Hematopoietic multipotent progenitor cell treated with erythropoietin and hydrocortisone succinate and interleukin-3 and kit ligand, for 8 days (in vitro differentiated cells): ENCODE measurements around the gene CLCN7.
"Not testable (repeated sequence)": the region's sequence is repeated elsewhere in the genome, so short reads cannot be mapped to it uniquely, and the experiment has no call there.

Experiments used
- DNase-seq: peaks from one replicate; pipeline ENCODE4 v3.0.0-alpha.2; 2015

Gene CLCN7

DNA sequence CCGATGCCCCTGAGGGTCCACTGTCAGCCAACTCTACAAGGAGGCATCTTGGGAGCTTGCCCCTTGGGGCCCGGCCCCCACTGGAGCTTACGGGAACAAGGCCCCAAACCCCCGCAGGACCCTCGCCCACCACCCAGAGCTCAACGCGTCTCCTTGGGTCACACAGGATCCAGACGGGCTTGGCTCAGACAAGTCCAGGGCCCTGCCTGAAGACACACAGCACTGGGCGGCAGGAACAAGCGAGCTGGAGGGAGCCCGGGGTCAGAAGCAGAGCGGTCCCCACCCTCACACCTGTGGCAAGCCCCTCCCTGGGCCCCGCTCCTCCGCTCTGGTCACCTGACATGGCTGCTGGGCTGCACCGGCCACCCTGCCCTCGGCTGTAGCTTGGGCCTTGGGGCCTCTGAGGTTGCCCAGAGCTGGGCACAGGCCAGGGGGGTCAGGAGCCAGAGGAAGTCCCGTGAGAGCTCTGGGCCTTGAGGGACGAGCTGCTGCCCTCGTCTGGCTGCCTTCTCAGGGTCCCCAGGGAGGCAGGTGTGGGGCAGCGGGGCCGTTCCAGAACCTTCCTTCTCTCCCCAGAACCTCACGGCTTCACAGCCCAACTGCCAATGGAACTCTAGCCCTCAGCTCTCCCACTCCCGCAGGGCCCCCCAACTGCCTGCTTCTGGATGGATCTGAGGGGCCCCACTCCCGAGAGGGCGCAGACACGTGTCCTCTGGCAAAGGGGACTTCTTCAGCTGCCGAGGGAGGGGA lies 30.7 kb downstream of the CLCN7 start, which contains the start of gene CCDC154:
Gene CCDC154 (minus strand): TSS at position 577 of the 750 bp plus-strand sequence. CDS start 234 bp downstream, at position 343.
- no peak for DNase-seq

DNA sequence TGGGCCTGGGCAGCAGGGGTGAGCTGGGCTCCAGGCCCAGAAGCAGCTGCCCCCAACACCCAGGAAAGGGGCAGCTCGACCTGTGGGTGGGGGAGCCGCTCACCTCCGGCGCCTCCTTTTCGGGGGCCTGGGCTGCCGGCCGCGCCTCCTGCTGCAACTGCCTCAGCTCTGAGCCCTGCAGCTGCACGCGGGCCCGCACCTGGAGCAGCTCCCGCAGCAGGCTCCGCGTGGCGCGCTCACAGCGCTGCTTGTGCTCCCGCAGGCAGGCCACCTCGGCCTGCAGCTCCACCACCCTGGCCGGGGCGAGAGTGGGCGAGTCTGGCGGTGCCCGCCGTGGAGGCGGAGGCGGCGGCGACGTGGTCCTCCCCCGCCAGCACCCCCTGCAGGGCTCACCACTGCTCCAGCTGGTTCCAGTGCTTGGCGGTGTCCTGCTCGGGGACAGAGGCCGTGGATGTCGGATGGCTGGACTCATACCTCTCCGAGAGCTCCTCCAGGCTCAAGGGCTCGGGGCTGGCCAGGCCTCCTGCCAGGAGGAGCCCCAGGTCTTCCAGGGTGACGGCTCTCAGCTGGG lies 31.3 kb downstream of the CLCN7 start:
- no peak for DNase-seq

DNA sequence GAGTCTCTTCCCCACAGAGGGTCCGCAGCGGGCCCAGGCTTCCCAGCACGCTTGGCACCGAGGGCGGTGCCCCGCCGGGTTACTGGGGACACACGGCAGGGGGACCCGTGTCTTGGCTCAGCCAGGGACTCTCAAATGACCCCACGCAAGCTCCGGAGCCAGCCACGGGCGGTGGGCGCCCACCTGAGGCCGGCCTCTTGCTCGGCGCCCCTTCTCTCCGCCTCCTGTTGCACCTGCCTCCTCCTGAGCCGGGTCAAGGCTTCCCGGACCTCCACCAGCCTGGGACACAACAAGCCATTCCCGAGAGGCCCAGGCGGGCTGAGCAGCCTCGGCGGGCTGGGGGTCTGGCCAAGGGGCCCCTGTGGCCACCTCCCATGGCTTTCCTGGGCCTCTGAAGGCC lies 32.1 kb downstream of the CLCN7 start:
- no peak for DNase-seq

DNA sequence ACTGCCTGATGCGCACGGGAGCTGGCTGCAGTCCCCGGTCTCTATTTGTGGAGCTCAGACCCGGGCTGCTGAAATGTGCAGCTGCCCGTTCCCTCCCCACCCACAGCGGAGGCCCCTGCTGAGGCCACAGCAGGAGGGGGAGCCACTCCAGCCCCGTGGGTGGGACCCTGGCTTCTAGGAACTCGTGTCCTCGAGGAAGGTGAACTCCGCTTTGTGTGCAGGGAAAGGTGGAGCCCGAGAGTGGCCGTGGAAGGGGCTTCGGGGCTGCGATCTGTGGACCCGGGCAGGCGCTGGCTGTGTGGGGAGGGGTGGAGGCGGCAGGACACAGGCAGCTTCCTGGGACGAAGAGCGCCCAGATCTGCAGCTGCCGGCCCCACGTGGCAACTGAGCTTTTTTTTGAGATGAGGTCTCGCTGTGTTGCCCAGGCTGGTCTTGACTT lies 33.4 kb downstream of the CLCN7 start:
- DNase-seq = no peak

DNA sequence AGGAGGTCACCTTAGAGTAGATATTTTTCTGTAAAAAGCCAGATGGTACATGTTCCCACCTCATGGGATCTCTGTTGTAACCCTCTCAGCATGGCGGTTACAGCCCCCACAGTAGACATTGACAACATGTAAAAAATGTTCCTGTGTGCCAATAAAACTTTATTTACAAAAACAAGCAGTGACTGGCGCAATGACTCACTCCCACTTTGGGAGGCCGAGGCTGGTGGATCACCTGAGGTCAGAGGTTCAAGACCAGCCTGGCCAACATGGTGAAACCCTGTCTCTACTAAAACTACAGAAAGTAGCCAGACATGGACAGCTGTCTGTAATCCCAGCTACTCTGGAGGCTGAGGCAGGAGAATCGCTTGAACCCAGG lies 35.1 kb downstream of the CLCN7 start:
- not testable (repeated sequence) for DNase-seq

DNA sequence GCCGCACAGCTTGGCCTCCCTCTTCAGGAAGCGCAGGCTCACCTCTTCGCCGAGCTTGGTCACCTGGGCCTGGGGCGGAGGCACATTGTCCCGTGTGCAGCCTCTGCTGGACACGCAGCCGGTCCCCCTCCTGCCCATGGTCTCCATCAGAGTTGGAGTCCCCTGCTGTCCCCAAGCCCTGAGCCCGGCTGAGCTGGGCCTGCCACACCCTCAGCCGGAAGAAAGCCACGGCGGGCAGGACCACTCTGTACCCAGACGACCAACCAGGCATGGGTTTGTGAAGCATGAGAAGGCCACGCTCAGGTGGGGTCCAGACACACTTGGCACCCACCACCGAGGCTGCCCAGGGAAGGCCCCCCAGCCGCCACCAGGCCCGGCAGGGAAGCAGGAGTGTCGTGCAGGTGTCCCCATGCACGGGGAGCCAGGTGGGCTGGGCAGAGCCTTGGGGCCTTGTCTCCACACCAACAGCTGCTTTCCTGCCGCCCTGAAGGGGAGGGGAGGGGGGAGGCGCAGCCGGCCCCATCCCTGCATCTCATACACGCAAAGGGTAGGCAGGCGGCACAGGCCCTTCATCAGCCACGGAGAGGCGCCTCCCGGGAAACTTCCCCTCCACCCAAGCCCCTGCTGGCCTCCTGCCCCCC lies 35.6 kb downstream of the CLCN7 start:
- no peak for DNase-seq

DNA sequence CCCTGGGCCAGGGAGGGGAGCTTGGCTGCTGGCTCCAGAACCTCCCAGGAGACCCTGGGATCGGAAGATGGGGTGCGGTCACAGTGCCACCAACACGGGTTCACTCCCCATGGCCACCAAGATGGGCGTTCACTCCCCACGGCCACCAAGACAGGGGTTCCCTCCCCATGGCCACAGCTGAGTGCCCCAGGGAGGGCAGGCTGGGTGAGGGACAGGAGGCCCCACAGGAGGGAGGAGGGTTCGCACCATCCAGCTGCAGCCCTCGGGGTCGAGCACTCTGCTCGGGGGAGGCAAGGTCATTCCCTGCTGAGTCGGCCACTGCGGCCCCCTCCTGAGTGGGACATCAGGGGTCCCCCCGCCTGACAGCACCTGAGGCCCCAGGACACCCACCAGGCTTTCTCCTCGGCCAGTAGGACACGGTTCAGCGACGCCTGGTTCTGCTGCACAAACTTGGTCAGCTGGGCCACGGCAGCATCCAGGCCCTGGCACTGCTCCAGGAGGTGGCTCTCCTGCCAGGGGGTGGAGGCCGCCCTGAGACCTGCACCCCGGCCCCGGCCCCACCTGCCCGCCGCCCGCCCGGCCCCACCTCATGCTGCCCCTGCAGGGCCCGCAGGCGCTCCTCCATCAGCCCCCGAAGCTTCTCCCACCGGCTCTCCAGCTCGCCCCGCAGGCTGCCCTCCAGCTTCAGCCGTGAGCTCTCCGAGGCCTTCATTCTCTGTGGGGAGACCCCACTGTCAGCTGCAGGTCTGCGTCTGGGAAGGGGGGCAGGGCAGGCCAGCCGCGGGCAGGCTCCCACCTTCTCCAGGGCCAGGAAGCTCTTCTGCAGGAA lies 36.4 kb downstream of the CLCN7 start:
- DNase-seq = no peak

DNA sequence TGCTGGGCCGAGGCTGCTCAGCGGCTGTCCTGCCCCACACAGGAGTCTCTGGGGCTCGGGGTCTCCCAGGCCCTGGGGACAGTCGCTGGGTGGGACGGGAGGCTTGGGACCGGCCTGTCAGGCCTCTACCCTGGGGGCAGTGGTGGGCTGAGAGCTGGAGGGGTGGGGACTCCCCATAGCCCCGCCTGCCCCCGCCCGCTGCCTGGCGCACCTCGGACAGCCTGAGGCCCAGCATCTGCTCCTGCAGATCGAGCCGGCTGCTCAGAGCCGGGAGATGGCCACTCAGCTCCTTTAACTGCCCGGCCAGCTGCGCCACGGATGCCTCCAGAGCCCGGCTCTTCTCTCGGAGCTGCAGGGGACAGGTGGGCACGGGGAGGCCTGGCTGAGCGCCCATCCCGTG lies 37.2 kb downstream of the CLCN7 start:
- no peak for DNase-seq

DNA sequence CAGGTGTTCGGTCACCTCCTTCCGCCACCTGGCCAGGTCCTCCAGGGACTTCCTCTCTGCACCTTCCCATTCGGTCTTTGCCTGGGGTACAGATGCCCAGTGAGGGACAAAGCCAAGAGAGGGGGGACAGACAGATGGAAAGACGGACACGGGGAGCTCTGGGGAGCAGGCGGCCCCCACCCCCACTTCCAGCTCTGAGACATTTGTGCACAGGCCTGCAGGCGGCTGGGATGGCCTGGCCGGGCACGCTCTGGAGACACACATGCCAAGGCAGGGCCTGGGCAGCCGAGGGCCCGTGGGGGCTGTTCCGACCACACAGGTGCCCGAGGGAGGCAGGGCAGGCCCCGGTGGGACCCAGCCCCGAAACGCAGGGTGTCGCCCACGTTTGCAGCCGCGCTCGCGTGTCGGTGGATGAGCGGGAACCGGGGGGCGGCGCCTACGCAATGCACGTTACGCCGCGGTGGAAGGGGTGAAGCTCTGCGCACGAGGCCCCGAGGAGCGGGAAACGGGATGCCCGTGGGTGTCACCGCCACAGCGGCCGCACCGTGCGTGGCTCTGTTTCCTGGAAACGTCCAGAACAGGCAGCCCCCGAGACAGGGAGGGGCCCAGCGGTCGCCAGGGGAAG lies 38.0 kb downstream of the CLCN7 start:
- DNase-seq = no peak

DNA sequence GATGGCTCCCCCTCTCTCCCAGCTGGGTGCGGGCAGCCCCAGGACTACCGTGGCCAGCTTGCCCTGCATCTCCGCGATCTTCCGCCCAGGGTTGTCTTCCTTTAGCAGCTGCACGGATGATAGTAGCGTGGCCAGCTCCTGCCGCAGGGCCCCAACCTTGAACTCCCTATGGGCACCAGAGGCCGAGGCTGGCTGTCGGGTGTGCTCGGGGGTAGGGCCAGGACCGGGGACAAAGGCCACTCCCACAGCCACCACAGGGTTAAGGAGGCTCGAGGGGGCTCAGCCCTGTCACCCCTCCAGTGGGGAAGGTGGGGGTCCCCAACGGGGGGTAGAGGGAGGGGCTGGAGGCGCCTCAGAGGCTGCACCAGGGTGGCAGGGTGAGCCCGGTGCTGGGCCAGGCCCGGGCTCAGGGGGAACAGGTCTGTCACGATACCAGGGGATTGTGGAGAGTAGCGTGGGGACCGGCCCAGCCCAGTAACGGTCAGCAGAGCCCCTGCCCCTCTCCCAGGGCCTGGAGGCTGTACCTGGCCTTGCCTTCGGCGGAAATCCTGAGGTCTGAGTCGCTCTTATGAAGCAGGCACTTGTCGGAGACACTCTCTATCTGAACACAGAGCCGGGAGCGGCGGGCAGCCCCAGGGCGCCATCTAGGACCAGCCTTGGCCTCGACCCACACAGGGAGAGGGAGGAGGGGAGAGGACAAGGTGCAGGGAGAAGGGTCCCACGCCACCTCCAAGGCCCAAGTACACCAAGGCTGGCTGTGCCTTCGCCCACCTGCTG lies 38.7 kb downstream of the CLCN7 start:
- no peak for DNase-seq

DNA sequence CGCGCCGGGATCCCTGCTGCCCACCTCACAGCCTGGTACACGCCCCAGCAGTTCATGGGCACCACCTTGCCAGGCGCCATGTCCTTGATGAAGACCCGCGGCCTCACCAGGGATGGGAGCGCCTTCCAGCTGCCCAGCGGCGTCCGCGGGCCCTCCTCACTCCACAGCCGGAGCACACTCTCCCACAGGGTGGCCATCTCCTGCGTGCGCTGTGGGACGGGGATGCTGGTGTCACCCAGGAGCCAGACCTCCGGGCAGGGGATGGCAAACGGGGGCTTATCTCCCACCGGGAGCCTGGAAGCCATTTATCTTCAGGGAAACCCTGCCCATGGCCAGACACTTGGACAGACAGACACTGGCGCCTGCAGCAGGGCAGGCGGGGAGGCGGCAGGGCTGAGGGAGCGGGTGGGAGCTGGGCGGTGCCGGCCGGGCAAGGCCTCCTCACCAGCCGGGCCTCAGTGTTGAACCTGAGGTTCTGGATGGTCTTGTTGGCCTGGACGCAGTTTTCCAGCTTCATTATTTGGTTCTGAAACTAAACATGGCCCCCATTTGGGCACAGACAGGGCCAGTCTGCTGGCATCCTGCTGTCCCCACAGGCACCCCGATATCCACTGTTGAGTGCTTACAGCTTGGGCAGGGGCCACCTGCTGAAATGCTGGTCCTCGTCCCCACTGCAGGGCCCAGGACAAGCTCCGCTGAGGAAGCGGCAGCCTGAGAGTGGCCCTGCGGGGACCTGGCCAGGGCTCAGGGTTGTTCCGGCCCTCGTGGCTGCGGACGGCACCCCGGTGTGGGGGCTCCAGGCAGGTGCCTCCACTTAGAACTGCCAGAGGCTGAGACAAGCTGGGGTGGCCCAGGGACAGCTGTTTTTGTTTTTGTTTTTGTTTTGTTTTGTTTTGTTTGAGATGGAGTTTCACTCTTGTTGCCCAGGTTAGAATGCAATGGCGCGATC lies 39.9 kb downstream of the CLCN7 start:
- no peak for DNase-seq

DNA sequence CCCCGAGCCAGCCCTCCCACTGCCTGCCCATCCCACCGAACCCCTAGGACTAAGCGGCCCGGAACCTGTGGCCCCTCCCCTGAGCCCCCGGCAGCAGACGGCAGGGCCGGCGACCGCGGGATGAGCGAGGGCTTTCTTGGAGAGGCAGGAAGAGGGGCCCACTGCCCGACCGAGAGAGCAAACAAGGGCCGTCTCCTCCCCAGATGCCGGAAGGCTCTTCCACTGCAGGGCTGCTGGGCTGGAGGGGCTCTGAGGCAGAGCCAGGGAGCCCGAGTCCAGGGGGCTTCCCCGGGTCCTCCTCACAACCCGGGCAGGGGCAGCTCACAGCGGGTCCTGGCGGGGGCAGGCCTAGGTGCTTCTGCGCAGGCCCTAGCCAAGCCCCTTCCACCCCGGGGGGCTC lies 41.1 kb downstream of the CLCN7 start:
- DNase-seq = no peak

DNA sequence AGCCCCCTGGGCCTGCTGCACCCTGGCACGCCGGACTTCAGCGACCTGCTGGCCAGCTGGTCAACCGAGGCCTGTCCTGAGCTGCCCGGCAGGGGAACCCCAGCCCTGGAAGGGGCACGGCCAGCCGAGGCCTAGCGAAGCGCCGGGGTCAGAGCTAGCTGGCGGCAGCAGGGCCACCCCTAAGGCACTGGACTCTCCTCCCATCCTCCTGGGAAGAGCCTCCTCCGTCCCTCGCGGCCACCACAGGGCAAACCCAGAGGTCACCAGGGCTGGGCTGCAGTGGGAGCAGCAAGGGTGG lies 41.6 kb downstream of the CLCN7 start:
- DNase-seq = no peak

DNA sequence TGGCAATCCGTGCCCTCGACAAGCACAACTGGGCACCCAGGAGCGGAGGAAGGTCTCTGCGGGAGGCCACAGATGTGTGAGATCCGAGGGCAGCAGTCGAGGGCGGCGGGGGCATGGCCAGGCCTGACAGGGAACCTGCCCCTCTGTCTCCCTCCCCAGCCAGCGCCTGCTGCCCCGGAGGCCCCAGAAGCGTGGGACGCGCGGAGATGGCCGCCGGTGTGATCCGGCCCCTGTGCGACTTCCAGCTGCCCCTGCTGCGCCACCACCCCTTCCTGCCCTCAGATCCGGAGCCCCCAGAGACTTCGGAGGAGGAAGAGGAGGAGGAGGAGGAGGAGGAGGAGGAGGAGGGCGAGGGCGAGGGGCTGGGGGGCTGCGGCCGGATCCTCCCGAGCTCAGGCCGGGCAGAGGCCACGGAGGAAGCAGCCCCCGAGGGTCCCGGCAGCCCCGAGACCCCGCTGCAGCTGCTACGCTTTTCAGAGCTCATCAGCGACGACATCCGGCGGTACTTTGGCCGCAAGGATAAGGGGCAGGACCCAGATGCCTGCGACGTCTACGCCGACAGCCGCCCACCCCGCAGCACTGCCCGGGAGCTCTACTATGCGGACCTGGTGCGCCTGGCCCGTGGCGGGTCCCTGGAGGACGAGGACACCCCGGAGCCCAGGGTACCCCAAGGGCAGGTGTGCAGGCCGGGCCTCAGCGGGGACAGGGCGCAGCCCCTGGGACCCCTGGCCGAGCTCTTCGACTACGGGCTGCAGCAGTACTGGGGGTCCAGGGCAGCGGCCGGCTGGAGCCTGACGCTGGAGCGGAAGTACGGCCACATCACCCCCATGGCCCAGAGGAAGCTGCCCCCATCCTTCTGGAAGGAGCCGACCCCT lies 42.2 kb downstream of the CLCN7 start:
- no peak for DNase-seq

DNA sequence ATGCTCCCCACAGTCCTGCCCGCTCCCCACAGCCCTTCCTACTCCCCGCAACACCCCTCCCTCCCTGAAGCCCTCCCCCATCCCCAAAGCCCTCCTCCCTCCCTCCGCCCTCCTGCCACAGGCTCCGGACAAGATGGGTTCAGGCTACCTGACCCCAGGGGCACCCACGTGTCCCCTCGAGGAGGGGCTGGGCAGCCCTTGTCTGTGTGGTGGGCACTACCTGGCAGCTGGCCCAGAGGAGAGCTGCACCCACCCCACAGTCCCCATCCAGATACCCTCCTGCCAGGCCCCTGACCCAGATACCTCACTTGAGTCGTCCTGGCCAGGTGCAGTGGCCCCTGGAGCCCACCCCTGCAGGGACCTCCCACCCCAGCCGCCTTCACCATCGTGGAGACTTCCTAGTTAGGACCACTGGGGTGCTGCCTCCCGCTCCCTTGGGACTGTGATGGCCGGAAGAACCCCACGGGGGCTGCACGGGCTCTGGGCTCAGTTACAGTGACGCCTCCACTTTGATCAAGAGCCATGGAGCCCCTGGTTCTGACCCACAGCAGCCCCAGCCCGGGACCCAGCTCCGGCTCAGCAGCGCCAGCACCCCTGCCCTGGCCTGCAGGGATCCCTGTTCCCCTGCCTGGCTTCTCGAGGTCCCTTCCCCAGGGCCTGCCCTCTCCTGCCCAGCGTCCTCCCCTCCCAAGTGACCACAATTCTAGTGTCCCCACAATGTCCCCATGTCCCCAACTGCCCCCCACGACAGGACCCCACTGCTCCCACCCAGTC lies 43.1 kb downstream of the CLCN7 start:
- no peak for DNase-seq

DNA sequence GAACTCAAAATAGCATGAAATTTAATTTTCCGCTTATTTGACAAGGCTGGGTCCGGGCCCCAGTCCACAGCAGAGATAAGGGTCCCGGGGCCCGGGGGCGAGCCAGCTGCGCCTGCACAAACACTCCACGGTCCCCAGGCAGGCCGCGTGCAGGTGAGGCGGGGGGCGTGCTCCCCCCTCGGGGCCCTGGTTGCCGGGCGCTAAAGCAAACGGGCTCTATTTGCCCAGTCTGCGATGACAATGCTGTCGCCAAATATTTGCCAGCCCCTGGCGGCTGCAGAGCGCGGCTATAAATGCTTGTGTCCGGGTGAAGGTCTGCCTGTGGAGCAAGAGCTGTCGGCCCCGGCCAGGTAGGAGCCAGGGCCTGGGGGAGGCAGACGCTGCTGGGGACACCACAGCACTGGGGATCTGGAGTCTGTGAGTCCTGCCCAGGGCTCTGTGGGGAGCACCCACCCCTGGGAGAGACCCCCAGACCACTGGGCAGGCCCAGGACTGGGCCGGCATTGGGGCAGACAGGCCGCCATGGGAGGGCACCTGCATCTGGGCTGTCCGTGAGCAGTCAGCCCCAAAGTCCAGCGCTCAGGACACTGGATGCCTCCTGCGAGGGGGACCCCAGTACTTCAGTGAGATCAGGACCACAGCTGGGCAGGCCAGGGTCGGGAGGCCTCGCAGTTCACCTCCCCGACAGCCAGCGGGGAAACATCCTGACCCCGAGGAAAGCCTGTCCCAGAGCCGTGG lies 43.9 kb downstream of the CLCN7 start, which contains the start of gene PERCC1:
Gene PERCC1 (plus strand): TSS at position 320 of the 738 bp plus-strand sequence. CDS start 1,516 bp downstream, outside the sequence.
- no peak for DNase-seq

DNA sequence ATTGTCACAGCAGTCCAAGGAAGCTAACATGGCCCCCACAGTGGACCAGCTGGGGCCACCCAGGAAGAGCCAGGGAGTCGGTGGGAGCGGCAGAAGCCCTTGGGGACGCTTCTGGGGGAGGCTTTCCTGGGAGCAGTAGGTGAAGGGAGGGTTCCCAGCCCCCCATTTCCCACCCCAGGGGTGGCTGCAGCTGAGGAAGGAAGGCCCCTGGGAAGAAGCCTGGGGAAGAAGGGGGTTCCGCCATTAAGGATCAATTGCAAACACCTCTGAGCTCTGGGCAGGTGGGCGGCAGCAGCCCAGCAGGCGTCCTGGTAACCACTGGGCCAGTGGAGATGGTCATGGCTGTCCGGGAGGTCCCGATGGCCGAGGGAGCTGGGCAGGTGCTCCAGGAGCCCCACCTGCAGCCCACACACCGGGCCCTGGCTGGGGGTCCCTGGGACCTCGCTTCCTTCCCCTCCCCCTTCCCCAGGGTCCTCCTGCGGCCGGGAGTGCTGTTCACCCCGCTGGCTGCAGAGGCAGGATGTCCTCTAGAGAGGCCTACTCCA lies 44.5 kb downstream of the CLCN7 start:
- DNase-seq = no peak

DNA sequence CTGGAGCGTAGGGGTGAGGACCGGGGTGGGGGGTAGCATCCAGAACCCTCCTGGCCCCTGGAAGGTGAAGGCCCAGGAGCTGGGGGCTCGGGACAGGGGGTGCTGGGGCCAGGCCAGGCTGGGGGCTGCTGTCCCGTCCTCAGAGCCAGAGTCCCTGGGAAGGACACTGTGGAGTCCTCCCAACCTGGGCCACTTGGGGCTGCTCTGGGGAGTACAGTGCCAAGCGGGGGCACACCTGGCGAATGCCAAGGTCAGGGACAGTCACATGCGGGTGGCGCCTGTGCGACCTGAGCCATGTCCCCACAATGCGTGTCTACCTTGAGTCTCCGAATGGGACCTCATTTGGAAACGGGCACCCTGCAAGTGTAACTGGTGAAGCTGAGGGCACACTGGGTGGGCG lies 45.2 kb downstream of the CLCN7 start:
- DNase-seq = no peak
